IMR-90 (cell line): ENCODE results near the gene SLIT2. TPM values are rescaled to one million over a fixed set of nuclear protein-coding genes. Genes with fewer than 3 reads are reported as not detected.

Experiments used
- ATAC-seq: fragments of 200-7000 bp; cut with Tn5 transposase; 2 replicates; pipeline ENCODE4 v1.9.1; 2020; ENCODE audit warnings: low read depth, mild to moderate bottlenecking, moderate library complexity
- BruUV-seq: library from RNA; stranded (reverse); fragments of 400-500 nt; replicated peaks from 2 replicates; lab custom pipeline; 2021; lab: Mats Ljungman, UMichigan
- CTCF ChIA-PET: fragments of 300-600 bp; formaldehyde crosslinking; extraction: SDS; loops from one replicate; lab custom pipeline; 2021; ENCODE audit warnings: antibody characterized with exemption; lab: Yijun Ruan, JAX
- POLR2A ChIA-PET: fragments of 300-600 bp; sonication (Branson Sonifier 250); formaldehyde crosslinking; loops from one replicate; lab custom pipeline; 2022; ENCODE audit warnings: antibody characterized with exemption; ENCODE audit not compliant: unreplicated experiment; lab: Charles Lee
- DNase-seq: peaks from one replicate; pipeline ENCODE4 v3.0.0; 2013
- H2AFZ ChIP-seq: replicated peaks from 2 replicates; pipeline ENCODE3; 2013; ENCODE audit warnings: low read length, mild to moderate bottlenecking; ENCODE audit not compliant: poor library complexity
- H2AK5ac ChIP-seq: 2 replicates; pipeline ENCODE4 v1.6.1; 2013; ENCODE audit warnings: low read depth, low read length, inconsistent platforms
- H2AK9ac ChIP-seq: replicated peaks from 2 replicates; pipeline ENCODE3; 2013; ENCODE audit warnings: mild to moderate bottlenecking, low read depth, low read length, moderate library complexity; ENCODE audit not compliant: poor library complexity
- H2BK120ac ChIP-seq: 2 replicates; pipeline ENCODE4 v1.6.1; 2013; ENCODE audit warnings: low read depth, low read length, inconsistent platforms
- H2BK15ac ChIP-seq: 3 replicates; pipeline ENCODE4 v1.6.1; 2013; ENCODE audit warnings: low read depth, low read length, inconsistent platforms
- H2BK20ac ChIP-seq: 2 replicates; pipeline ENCODE4 v1.6.1; 2013; ENCODE audit warnings: low read depth, mild to moderate bottlenecking, inconsistent platforms, low read length, moderate library complexity
- H2BK5ac ChIP-seq: 2 replicates; pipeline ENCODE4 v1.6.1; 2013; ENCODE audit warnings: mild to moderate bottlenecking, low read depth, low read length, inconsistent platforms; ENCODE audit not compliant: poor library complexity, severe bottlenecking
- H3K14ac ChIP-seq: replicated peaks from 2 replicates; pipeline ENCODE4 v1.6.1; 2013; ENCODE audit warnings: low read depth, low read length, inconsistent platforms
- H3K18ac ChIP-seq: 2 replicates; pipeline ENCODE4 v1.6.1; 2013; ENCODE audit warnings: low read depth, low read length, control low read depth
- H3K23ac ChIP-seq: 2 replicates; pipeline ENCODE4 v1.6.1; 2013; ENCODE audit warnings: low read depth, low read length, inconsistent platforms
- H3K27ac ChIP-seq: 2 replicates; pipeline ENCODE4 v1.5.1; 2013; ENCODE audit warnings: mild to moderate bottlenecking, control low read depth, low read length; ENCODE audit not compliant: insufficient read depth
- H3K27me3 ChIP-seq: 2 replicates; pipeline ENCODE4 v1.6.1; 2013; ENCODE audit warnings: low read length; ENCODE audit not compliant: control insufficient read depth, insufficient read depth
- H3K36me3 ChIP-seq: 2 replicates; pipeline ENCODE4 v1.6.1; 2013; ENCODE audit warnings: low read length, mixed read lengths; ENCODE audit not compliant: control insufficient read depth, insufficient read depth
- H3K4ac ChIP-seq: 2 replicates; pipeline ENCODE4 v1.6.1; 2013; ENCODE audit warnings: low read depth, low read length, inconsistent platforms
- H3K4me1 ChIP-seq: 2 replicates; pipeline ENCODE4 v1.6.1; 2013; ENCODE audit warnings: low read length, mixed read lengths; ENCODE audit not compliant: control insufficient read depth, insufficient read depth
- H3K4me2 ChIP-seq: 2 replicates; pipeline ENCODE4 v1.6.1; 2013; ENCODE audit warnings: low read depth, mild to moderate bottlenecking, control low read depth, low read length, moderate library complexity
- H3K4me3 ChIP-seq: 2 replicates; pipeline ENCODE4 v1.5.1; 2013; ENCODE audit warnings: low read depth, mild to moderate bottlenecking, control low read depth, low read length, moderate library complexity; ENCODE audit not compliant: insufficient read depth
- H3K56ac ChIP-seq: 2 replicates; pipeline ENCODE4 v1.6.1; 2013; ENCODE audit warnings: low read length, inconsistent platforms; ENCODE audit not compliant: insufficient read depth; ENCODE audit errors: extremely low read depth
- H3K79me1 ChIP-seq, 2 experiments: 2 replicates each; pipeline ENCODE4 v1.6.1; 2013; ENCODE audit warnings: low read length in 2 of 2, inconsistent platforms in 1 of 2, low read depth in 1 of 2
- H3K9ac ChIP-seq: 2 replicates; pipeline ENCODE4 v1.6.1; 2013; ENCODE audit warnings: low read depth, low read length, control low read depth
- H3K9me1 ChIP-seq: 2 replicates; pipeline ENCODE4 v1.6.1; 2013; ENCODE audit warnings: low read length, inconsistent platforms; ENCODE audit not compliant: insufficient read depth
- H3K9me3 ChIP-seq: 2 replicates; pipeline ENCODE4 v1.6.1; 2013; ENCODE audit warnings: low read length; ENCODE audit not compliant: control insufficient read depth, insufficient read depth
- H4K20me1 ChIP-seq: 2 replicates; pipeline ENCODE4 v1.6.1; 2013; ENCODE audit warnings: low read length, inconsistent platforms; ENCODE audit not compliant: insufficient read depth
- H4K5ac ChIP-seq: 2 replicates; pipeline ENCODE4 v1.6.1; 2013; ENCODE audit warnings: mild to moderate bottlenecking, low read depth, low read length, control low read depth
- H4K8ac ChIP-seq, 2 experiments: 2 replicates each; pipeline ENCODE4 v1.6.1; 2013; ENCODE audit warnings: low read depth in 2 of 2, low read length in 2 of 2, control low read depth in 1 of 2, inconsistent platforms in 1 of 2
- H4K91ac ChIP-seq: 2 replicates; pipeline ENCODE4 v1.6.1; 2013; ENCODE audit warnings: low read depth, low read length, inconsistent platforms; ENCODE audit not compliant: insufficient read depth
- BHLHE40 ChIP-seq: fragments of 150-350 bp; IDR thresholded peaks from 2 replicates; pipeline ENCODE4 v1.6.1; 2016; ENCODE audit warnings: mild to moderate bottlenecking, low read depth, low read length
- CEBPB ChIP-seq: IDR thresholded peaks from 2 replicates; pipeline ENCODE4 v1.6.1; 2012; ENCODE audit warnings: low read depth, low read length, improper control_type of control experiment
- CHD1 ChIP-seq: IDR thresholded peaks from 2 replicates; pipeline ENCODE4 v1.6.1; 2012; ENCODE audit warnings: low read depth, low read length, improper control_type of control experiment
- CTCF ChIP-seq: conservative IDR thresholded peaks from 2 replicates; pipeline ENCODE4 v1.5.1; 2012; ENCODE audit warnings: mild to moderate bottlenecking, low read depth, low read length, improper control_type of control experiment
- FOS ChIP-seq: fragments of 150-350 bp; IDR thresholded peaks from 2 replicates; pipeline ENCODE4 v1.6.1; 2016; ENCODE audit warnings: low read depth, low read length
- MAFK ChIP-seq: IDR thresholded peaks from 2 replicates; pipeline ENCODE4 v1.6.1; 2012; ENCODE audit warnings: low read depth, low read length, improper control_type of control experiment
- MAZ ChIP-seq: IDR thresholded peaks from 2 replicates; pipeline ENCODE4 v1.6.1; 2012; ENCODE audit warnings: low read depth, mild to moderate bottlenecking, low read length, improper control_type of control experiment, moderate library complexity, borderline replicate concordance
- MXI1 ChIP-seq: IDR thresholded peaks from 2 replicates; pipeline ENCODE4 v1.6.1; 2012; ENCODE audit warnings: low read depth, mild to moderate bottlenecking, low read length, moderate library complexity, borderline replicate concordance
- NFE2L2 ChIP-seq: fragments of 150-350 bp; IDR thresholded peaks from 2 replicates; pipeline ENCODE4 v1.6.1; 2016; ENCODE audit warnings: low read depth, mild to moderate bottlenecking, low read length
- POLR2A ChIP-seq: IDR thresholded peaks from 2 replicates; pipeline ENCODE4 v1.6.1; 2012; ENCODE audit warnings: mild to moderate bottlenecking, low read depth, low read length
- RAD21 ChIP-seq: IDR thresholded peaks from 2 replicates; pipeline ENCODE4 v1.6.1; 2012; ENCODE audit warnings: low read length, improper control_type of control experiment
- RCOR1 ChIP-seq: IDR thresholded peaks from 2 replicates; pipeline ENCODE4 v1.6.1; 2012; ENCODE audit warnings: mild to moderate bottlenecking, low read length, improper control_type of control experiment; ENCODE audit not compliant: insufficient replicate concordance
- SMC3 ChIP-seq: fragments of 150-350 bp; IDR thresholded peaks from 2 replicates; pipeline ENCODE4 v1.6.1; 2016; ENCODE audit warnings: low read depth, mild to moderate bottlenecking, antibody characterized with exemption, low read length, moderate library complexity
- dilution Hi-C: fragments of 300-500 bp; cut with HindIII; formaldehyde crosslinking; loops from one replicate; pipeline ENCODE4 v1.14.3; 2018; ENCODE audit warnings: low sequenced_read_pairs; ENCODE audit not compliant: unreplicated experiment
- in situ Hi-C: fragments of 300-500 bp; cut with MboI; formaldehyde crosslinking; loops from 3 replicates; pipeline ENCODE4 v1.14.3; 2019; ENCODE audit warnings: low sequenced_read_pairs, inconsistent platforms, mixed read lengths
- intact Hi-C: fragments of 100-400 bp; cut with micrococcal nuclease; formaldehyde crosslinking; loops from 2 replicates; pipeline ENCODE4 v1.10.0; 2022
- polyA plus RNA-seq, 3 experiments: library from polyadenylated mRNA; depleted of rRNA; stranded (reverse); fragments of >200 nt; gene quantifications; 2 replicates each; pipeline ENCODE4 v1.2.3, GENCODE V29; 2012; ENCODE audit warnings: low replicate concordance in 1 of 3
- total RNA-seq: library from RNA; depleted of rRNA; stranded (reverse); fragments of >200 nt; gene quantifications from 2 replicates; pipeline ENCODE4 v1.2.3, GENCODE V29; 2012
- TF ChIP-seq, protein P1 (sequence below): fragments of 150-350 bp; IDR thresholded peaks from 2 replicates; pipeline ENCODE4 v1.6.1; 2017; ENCODE audit warnings: mild to moderate bottlenecking, antibody characterized with exemption, low read length, low read depth

The SLIT2 gene
- total and polyA plus RNA-seq, 2 of the 4 experiments (the other 2 are of a cell fraction), result 13.6 to 14.3 TPM

DNA sequence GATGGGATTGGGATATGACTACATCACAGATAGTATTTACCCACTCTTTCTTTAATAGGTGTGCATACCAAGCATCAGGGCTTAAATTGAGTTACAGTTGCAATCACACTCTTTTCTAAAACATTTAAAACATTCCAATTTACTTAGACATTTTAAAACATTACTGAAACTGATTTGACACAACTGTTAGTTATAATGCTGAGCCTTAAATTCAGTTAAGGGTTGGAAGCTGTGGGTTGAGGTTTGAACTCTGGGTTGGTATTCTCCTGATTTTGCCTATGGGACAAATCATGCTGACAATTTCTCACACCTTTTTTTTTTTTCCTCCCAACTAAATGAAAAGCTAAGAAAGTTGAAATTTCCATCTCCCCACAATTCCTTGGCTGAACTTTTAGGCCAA lies 16.3 kb downstream of the SLIT2 start:
- no peak overlapping the region for H3K27ac ChIP-seq
- no peak overlapping the region for H3K4ac ChIP-seq
- H3K4me3 ChIP-seq, result no peak overlapping the region
- no peaks in the 10 kb centered on the region for H3K4me1 ChIP-seq
- in situ Hi-C loops (no loop called here), dilution Hi-C loops (no loop called here), intact Hi-C loops (no loop called here)
- ChIA-PET POLR2A (no interaction called here), CTCF (interaction anchor here (0.7 to 1.6 kb wide), 2 partner anchors 20 to 379 kb away, joined by 3 to 6 read pairs; no protein-coding TSS in a partner anchor)
- DNase-seq, result no peak
- H3K27me3 ChIP-seq, result peaks cover 14% of the 10 kb centered on the region
- BruUV-seq, result no TSS peak
- H2AFZ ChIP-seq, result no peak overlapping the region
- H3K9ac ChIP-seq, result no peak overlapping the region
- no peak overlapping the region for H4K8ac ChIP-seq
- no peak overlapping the region for H2BK5ac ChIP-seq
- no peak overlapping the region for H3K23ac ChIP-seq
- no peaks in the 10 kb centered on the region for H3K9me3 ChIP-seq
- H2AK9ac ChIP-seq, result no peak overlapping the region
- H3K18ac ChIP-seq, result no peak overlapping the region
- no peak overlapping the region for H2BK20ac ChIP-seq
- H2BK120ac ChIP-seq, result no peak overlapping the region
- H4K5ac ChIP-seq, result no peak overlapping the region
- no peak overlapping the region for H3K4me2 ChIP-seq
- no peak for TF ChIP-seq RAD21
- no peak for TF ChIP-seq FOS
- no peak for TF ChIP-seq CTCF
- no peak for TF ChIP-seq RCOR1
- TF ChIP-seq MAFK, result no peak
- TF ChIP-seq, protein P1, sequence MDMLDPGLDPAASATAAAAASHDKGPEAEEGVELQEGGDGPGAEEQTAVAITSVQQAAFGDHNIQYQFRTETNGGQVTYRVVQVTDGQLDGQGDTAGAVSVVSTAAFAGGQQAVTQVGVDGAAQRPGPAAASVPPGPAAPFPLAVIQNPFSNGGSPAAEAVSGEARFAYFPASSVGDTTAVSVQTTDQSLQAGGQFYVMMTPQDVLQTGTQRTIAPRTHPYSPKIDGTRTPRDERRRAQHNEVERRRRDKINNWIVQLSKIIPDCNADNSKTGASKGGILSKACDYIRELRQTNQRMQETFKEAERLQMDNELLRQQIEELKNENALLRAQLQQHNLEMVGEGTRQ, result no peak
- TF ChIP-seq CEBPB, result no peak
- no peak for TF ChIP-seq MXI1
- TF ChIP-seq MAZ, result no peak
- no peak for TF ChIP-seq SMC3
- TF ChIP-seq CHD1, result no peak
- no peak for TF ChIP-seq BHLHE40
- TF ChIP-seq NFE2L2, result no peak
- TF ChIP-seq POLR2A, result no peak
- no peaks in the 10 kb centered on the region for H3K79me1 ChIP-seq
- ATAC-seq, result no peak
- no peak overlapping the region for H3K56ac ChIP-seq
- H2AK5ac ChIP-seq, result no peak overlapping the region
- no peaks in the 10 kb centered on the region for H3K9me1 ChIP-seq
- H4K20me1 ChIP-seq, result no peaks in the 10 kb centered on the region
- H4K91ac ChIP-seq, result no peak overlapping the region
- no peaks in the 10 kb centered on the region for H3K36me3 ChIP-seq
- H3K14ac ChIP-seq, result no peak overlapping the region
- H2BK15ac ChIP-seq, result no peak overlapping the region
